Measurements from ENCODE around the gene MYL12A.

DNA sequence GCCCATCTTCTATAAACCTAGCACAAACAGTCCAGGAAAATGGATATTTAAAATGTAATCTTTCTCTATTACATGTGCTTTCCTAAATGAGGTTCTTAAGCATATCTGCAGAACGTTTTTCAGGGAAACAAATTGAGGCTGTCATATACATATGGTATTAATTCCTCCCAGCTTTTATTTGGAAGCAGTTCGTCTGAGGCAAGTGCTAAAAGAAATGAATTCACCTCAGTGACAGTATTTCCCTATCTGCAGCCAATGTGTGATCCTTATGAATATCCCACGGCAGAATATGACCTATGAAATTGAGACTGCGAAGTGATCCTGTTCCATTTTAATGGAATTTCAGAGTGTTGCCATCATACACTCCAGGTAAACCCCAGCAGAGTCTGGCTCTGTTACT, 34.9 kb upstream of the MYL12A start:
- TF ChIP-seq, protein P1, sequence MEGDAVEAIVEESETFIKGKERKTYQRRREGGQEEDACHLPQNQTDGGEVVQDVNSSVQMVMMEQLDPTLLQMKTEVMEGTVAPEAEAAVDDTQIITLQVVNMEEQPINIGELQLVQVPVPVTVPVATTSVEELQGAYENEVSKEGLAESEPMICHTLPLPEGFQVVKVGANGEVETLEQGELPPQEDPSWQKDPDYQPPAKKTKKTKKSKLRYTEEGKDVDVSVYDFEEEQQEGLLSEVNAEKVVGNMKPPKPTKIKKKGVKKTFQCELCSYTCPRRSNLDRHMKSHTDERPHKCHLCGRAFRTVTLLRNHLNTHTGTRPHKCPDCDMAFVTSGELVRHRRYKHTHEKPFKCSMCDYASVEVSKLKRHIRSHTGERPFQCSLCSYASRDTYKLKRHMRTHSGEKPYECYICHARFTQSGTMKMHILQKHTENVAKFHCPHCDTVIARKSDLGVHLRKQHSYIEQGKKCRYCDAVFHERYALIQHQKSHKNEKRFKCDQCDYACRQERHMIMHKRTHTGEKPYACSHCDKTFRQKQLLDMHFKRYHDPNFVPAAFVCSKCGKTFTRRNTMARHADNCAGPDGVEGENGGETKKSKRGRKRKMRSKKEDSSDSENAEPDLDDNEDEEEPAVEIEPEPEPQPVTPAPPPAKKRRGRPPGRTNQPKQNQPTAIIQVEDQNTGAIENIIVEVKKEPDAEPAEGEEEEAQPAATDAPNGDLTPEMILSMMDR (IDR thresholded peaks at IDR 0.05; ENCODE audit: borderline replicate concordance, extremely low read depth, low read length, poor library complexity, severe bottlenecking): no peak
- no peak for TF ChIP-seq EZH2 (IDR thresholded peaks at IDR 0.05; ENCODE audit: borderline replicate concordance, low read depth, low read length, severe bottlenecking)
